ENCODE data around the gene C9orf153.

GRCh38 chr9:86263876-86264275, 4.4 kb upstream of the C9orf153 start:
- no peak for TF ChIP-seq POLR2A (IDR thresholded peaks at IDR 0.05; ENCODE audit: low read length)
- TF ChIP-seq GATA1 (IDR thresholded peaks at IDR 0.05; ENCODE audit: low read depth, low read length) = no peak
